ENCODE data around the gene THSD4. TPM values are rescaled to one million over a fixed set of nuclear protein-coding genes. Genes with fewer than 3 reads are reported as not detected.

THSD4 gene
- total RNA-seq, 6 experiments from 2014 or later: 5.2 to 21.8 (median 13.7) TPM

- intact Hi-C loops (cut with DNase I): no loop called here
- Histone ChIP-seq H3K36me3 (no peaks in the 10 kb centered on the region), H3K27me3 (no peaks in the 10 kb centered on the region), H3K4me1 (no peaks in the 10 kb centered on the region), H3K9me3 (no peaks in the 10 kb centered on the region), H3K27ac (no peak overlapping the region), H3K4me3 (no peak overlapping the region)
- TF ChIP-seq POLR2A (IDR thresholded peaks at IDR 0.05): no peak
- no peak for TF ChIP-seq CTCF (IDR thresholded peaks at IDR 0.05)
- ATAC-seq: no peak
- no peak for DNase-seq
- 92% methylated on average over 1 of the region's 1 CpG for WGBS (ENCODE audit: insufficient coverage, low coverage, low lambda C conversion rate, missing lambda C conversion rate)
Observed at GRCh38 chr15:71698742-71699141, 583.5 kb downstream of the THSD4 start.

- ATAC-seq (no peak), DNase-seq (no peak)
Observed at GRCh38 chr15:71699977-71700376, 584.7 kb downstream of the THSD4 start.

DNA sequence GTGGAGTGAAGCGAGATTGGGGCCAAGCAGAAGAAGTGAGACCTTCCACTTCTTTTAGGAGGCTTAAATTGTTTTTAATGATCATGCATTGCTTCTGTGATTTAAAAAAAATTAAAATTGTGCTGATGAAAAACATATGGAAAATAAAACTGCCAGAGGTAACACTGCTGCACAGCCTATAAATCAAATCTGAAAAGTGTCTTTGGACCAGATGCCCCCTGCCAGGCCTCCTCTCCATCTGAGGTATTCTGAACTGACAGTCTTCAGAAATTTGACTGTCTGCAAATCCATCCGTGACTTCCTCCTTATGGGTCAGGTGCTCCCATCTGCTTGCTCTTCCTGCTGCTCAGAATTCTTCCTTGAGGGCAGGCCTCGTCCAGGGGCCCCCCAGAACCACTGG lies 586.5 kb downstream of the THSD4 start:
- WGBS (ENCODE audit: insufficient coverage, low coverage, low lambda C conversion rate, missing lambda C conversion rate): 81% methylated on average over 3 of the region's 3 CpGs
- no peak for TF ChIP-seq POLR2A (IDR thresholded peaks at IDR 0.05)
- no peak for TF ChIP-seq CTCF (IDR thresholded peaks at IDR 0.05)
- DNase-seq (no peak), ATAC-seq (no peak)
- H3K27ac ChIP-seq: no peak overlapping the region
- H3K4me1 ChIP-seq: no peaks in the 10 kb centered on the region
- no peak overlapping the region for H3K4me3 ChIP-seq
- intact Hi-C loops (cut with DNase I): no loop called here
- H3K9me3 ChIP-seq: no peaks in the 10 kb centered on the region
- no peaks in the 10 kb centered on the region for H3K36me3 ChIP-seq
- H3K27me3 ChIP-seq: no peaks in the 10 kb centered on the region

More at GRCh38 chr15:71699977-71700376, 584.7 kb downstream of the THSD4 start:
- H3K4me3 ChIP-seq: no peak overlapping the region
- TF ChIP-seq POLR2A (IDR thresholded peaks at IDR 0.05) (no peak), CTCF (IDR thresholded peaks at IDR 0.05) (no peak)
- intact Hi-C loops (cut with DNase I): no loop called here
- no peaks in the 10 kb centered on the region for H3K4me1 ChIP-seq
- H3K9me3 ChIP-seq: no peaks in the 10 kb centered on the region
- WGBS (ENCODE audit: insufficient coverage, low coverage, low lambda C conversion rate, missing lambda C conversion rate): 86% methylated on average over 1 of the region's 1 CpG
- no peaks in the 10 kb centered on the region for H3K27me3 ChIP-seq
- H3K36me3 ChIP-seq: no peaks in the 10 kb centered on the region
- H3K27ac ChIP-seq: no peak overlapping the region

GRCh38 chr15:71702496-71702895 lies 587.2 kb downstream of the THSD4 start:
- ATAC-seq (no peak), DNase-seq (no peak)
- TF ChIP-seq CTCF (IDR thresholded peaks at IDR 0.05): no peak
- no peak for TF ChIP-seq POLR2A (IDR thresholded peaks at IDR 0.05)
- intact Hi-C loops (cut with DNase I): no loop called here
- Histone ChIP-seq H3K4me3 (no peak overlapping the region), H3K27ac (no peak overlapping the region), H3K4me1 (peaks cover 0 to 6% (median 2%) of the 10 kb centered on the region in 4 donors), H3K9me3 (no peaks in the 10 kb centered on the region), H3K27me3 (no peaks in the 10 kb centered on the region), H3K36me3 (no peaks in the 10 kb centered on the region)
- 100% methylated on average over 1 of the region's 2 CpGs for WGBS (ENCODE audit: insufficient coverage, low coverage, low lambda C conversion rate, missing lambda C conversion rate)

- no peaks in the 10 kb centered on the region for H3K27me3 ChIP-seq
- peaks cover 0 to 12% (median 2%) of the 10 kb centered on the region in 4 donors for H3K4me1 ChIP-seq
- DNase-seq: no peak
- no peak for ATAC-seq
- 85% methylated on average over 5 of the region's 6 CpGs for WGBS (ENCODE audit: insufficient coverage, low coverage, low lambda C conversion rate, missing lambda C conversion rate)
- no peak overlapping the region for H3K27ac ChIP-seq
- TF ChIP-seq POLR2A (IDR thresholded peaks at IDR 0.05) (no peak), CTCF (IDR thresholded peaks at IDR 0.05) (no peak)
- H3K36me3 ChIP-seq: no peaks in the 10 kb centered on the region
- no peak overlapping the region for H3K4me3 ChIP-seq
- no peaks in the 10 kb centered on the region for H3K9me3 ChIP-seq
- intact Hi-C loops (cut with DNase I): no loop called here
Observed at GRCh38 chr15:71705151-71705550, 589.9 kb downstream of the THSD4 start.
